GM23338 (cell line): Measurements from ENCODE around the gene EVI2B.

Experiments
- CREB1 ChIP-seq: fragments of 250-450 bp; sonication (Bioruptor Pico); IDR thresholded peaks from 2 replicates; pipeline ENCODE4 v1.5.0; 2020; ENCODE audit warnings: low read depth, mild to moderate bottlenecking, moderate library complexity
- CTCF ChIP-seq, 2 experiments: fragments of 200-600 bp in 1 of 2; sonication (generic) in 1 of 2; conservative IDR thresholded peaks; 2 replicates each; pipeline versions ENCODE4 v1.5.1 to v1.6.1; 2016 to 2017; ENCODE audit warnings: antibody characterized with exemption in 2 of 2, low read depth in 2 of 2, mild to moderate bottlenecking in 2 of 2, moderate library complexity in 1 of 2
- ETS1 ChIP-seq: IDR thresholded peaks from 2 replicates; pipeline ENCODE4 v1.6.1; 2016; ENCODE audit warnings: antibody characterized with exemption
- EZH2 ChIP-seq: fragments of 200-600 bp; sonication (generic); IDR thresholded peaks from one replicate; pipeline ENCODE4 v1.8.0; 2017; ENCODE audit warnings: antibody characterized with exemption, mild to moderate bottlenecking, low read depth; ENCODE audit not compliant: unreplicated experiment
- EZH2phosphoT487 ChIP-seq: fragments of 200-600 bp; sonication (generic); IDR thresholded peaks from one replicate; pipeline ENCODE4 v1.8.1; 2018; ENCODE audit warnings: antibody characterized with exemption; ENCODE audit not compliant: unreplicated experiment
- JUNB ChIP-seq: IDR thresholded peaks from one replicate; pipeline ENCODE4 v1.6.1; 2016; ENCODE audit warnings: antibody characterized with exemption; ENCODE audit not compliant: unreplicated experiment
- NANOG ChIP-seq: IDR thresholded peaks from 2 replicates; pipeline ENCODE4 v1.6.1; 2016; ENCODE audit warnings: antibody characterized with exemption, borderline replicate concordance
- POLR2AphosphoS5 ChIP-seq: IDR thresholded peaks from 2 replicates; pipeline ENCODE4 v1.6.1; 2016; ENCODE audit warnings: antibody characterized with exemption, low read depth
- REST ChIP-seq: IDR thresholded peaks from one replicate; pipeline ENCODE4 v1.6.1; 2018; ENCODE audit warnings: antibody characterized with exemption; ENCODE audit not compliant: unreplicated experiment
- STAT1 ChIP-seq: IDR thresholded peaks from one replicate; pipeline ENCODE4 v1.6.1; 2016; ENCODE audit warnings: antibody characterized with exemption; ENCODE audit not compliant: unreplicated experiment
- ZNF114 ChIP-seq: fragments of 250-450 bp; sonication (Bioruptor Pico); IDR thresholded peaks from 2 replicates; pipeline ENCODE4 v1.5.0; 2020; ENCODE audit warnings: mild to moderate bottlenecking, moderate library complexity
- ZNF331 ChIP-seq: fragments of 250-450 bp; sonication (Bioruptor Pico); IDR thresholded peaks from 2 replicates; pipeline ENCODE4 v1.5.0; 2020; ENCODE audit warnings: low read depth, mild to moderate bottlenecking, moderate library complexity
- ZNF462 ChIP-seq: fragments of 250-450 bp; sonication (Bioruptor Pico); IDR thresholded peaks from 2 replicates; pipeline ENCODE4 v1.5.0; 2020; ENCODE audit warnings: mild to moderate bottlenecking, moderate library complexity

GRCh38 chr17:31310260-31310659, 3.6 kb downstream of the EVI2B start:
- TF ChIP-seq CTCF (conservative IDR thresholded peaks at IDR 0.05; ENCODE audit: low read depth in 2 of 2) (no peak), EZH2 (no peak), REST (no peak), EZH2phosphoT487 (no peak), POLR2AphosphoS5 (no peak), JUNB (no peak), ZNF462 (no peak), ZNF114 (CRISPR knock-in tag) (no peak), STAT1 (no peak), CREB1 (CRISPR knock-in tag) (no peak), ZNF331 (CRISPR knock-in tag) (no peak), NANOG (no peak), ETS1 (no peak)
